Type B pancreatic cell (in vitro differentiated cells): ENCODE measurements around the gene MLIP. TPM values are rescaled to one million over a fixed set of nuclear protein-coding genes. Genes with fewer than 3 reads are reported as not detected.
A peak's percentile ranks its signal among the peaks of the same experiment; 100 is the strongest.

ENCODE experiments used
- DNase-seq: peaks from one replicate; pipeline ENCODE4 v3.0.0; 2021; ENCODE audit warnings: mixed read lengths; ENCODE audit not compliant: unreplicated experiment; ENCODE audit errors: extremely low spot score
- H3K27ac Mint-ChIP-seq: 2 replicates; pipeline ENCODE4 v1.8.0; 2021; ENCODE audit warnings: mild to moderate bottlenecking, mixed read lengths
- H3K27me3 Mint-ChIP-seq: 2 replicates; pipeline ENCODE4 v1.8.0; 2021; ENCODE audit warnings: mixed read lengths
- H3K36me3 Mint-ChIP-seq: 2 replicates; pipeline ENCODE4 v1.8.0; 2021; ENCODE audit warnings: mixed read lengths
- H3K4me1 Mint-ChIP-seq: one replicate; pipeline ENCODE4 v1.8.0; 2021; ENCODE audit warnings: mixed read lengths; ENCODE audit not compliant: unreplicated experiment
- H3K4me3 Mint-ChIP-seq: 2 replicates; pipeline ENCODE4 v1.8.0; 2021; ENCODE audit warnings: mild to moderate bottlenecking, mixed read lengths
- H3K9me3 Mint-ChIP-seq: 2 replicates; pipeline ENCODE4 v1.8.0; 2021; ENCODE audit warnings: mixed read lengths
- CTCF ChIP-seq: fragments of 200-600 bp; sonication (generic); conservative IDR thresholded peaks from 2 replicates; pipeline ENCODE4 v1.5.0; 2021; ENCODE audit warnings: antibody characterized with exemption, mild to moderate bottlenecking
- total RNA-seq: library from RNA; stranded (reverse); gene quantifications from 2 replicates; pipeline ENCODE4 v1.2.1, GENCODE V29; 2021; ENCODE audit warnings: low replicate concordance

MLIP gene
- total RNA-seq, 1 donor from 2014 or later = 0.43 TPM

GRCh38 chr6:54264581-54265272, 153.5 kb downstream of the MLIP start:
- no peak overlapping the region for H3K4me3 Mint-ChIP-seq
- H3K27me3 Mint-ChIP-seq = peaks cover 7% of the 10 kb centered on the region
- TF ChIP-seq CTCF = no peak
- DNase-seq = no peak
- H3K27ac Mint-ChIP-seq = no peak overlapping the region
- no peaks in the 10 kb centered on the region for H3K36me3 Mint-ChIP-seq
- H3K4me1 Mint-ChIP-seq = no peaks in the 10 kb centered on the region
- H3K9me3 Mint-ChIP-seq = no peaks in the 10 kb centered on the region

DNA sequence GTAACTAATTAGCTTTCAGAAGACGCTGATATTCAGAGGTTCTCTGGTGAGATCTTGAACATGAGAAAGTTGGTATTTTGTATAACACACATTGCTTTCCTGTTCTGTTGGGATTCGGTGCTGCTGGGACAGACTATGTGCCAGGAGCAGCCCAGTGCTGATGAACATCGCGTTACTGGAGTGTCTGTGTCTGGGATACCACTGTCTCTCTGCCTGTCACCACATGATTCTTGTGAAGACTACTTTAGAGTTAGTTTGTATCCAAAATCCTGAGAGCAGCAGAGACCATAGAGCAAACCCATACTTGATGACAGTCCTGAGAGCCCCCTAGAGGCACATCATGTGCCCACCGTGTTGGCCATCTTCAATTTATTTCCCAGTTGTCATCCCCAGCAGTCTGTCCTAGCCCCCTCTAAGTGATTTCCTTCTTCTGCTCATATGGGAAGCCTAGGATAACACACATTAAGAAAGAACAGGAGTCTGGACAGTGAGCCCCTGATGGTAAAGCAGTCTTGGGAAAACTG, 155.2 kb downstream of the MLIP start:
- Mint-ChIP-seq H3K27me3 (peaks cover 9% of the 10 kb centered on the region), H3K27ac (no peak overlapping the region), H3K36me3 (no peaks in the 10 kb centered on the region), H3K4me1 (no peaks in the 10 kb centered on the region), H3K9me3 (no peaks in the 10 kb centered on the region), H3K4me3 (no peak overlapping the region)
- no peak for DNase-seq
- TF ChIP-seq CTCF = no peak

GRCh38 chr6:54267798-54268197, 156.6 kb downstream of the MLIP start:
- Mint-ChIP-seq H3K4me3 (no peak overlapping the region), H3K27ac (no peak overlapping the region), H3K9me3 (no peaks in the 10 kb centered on the region), H3K27me3 (peaks cover 12% of the 10 kb centered on the region), H3K36me3 (no peaks in the 10 kb centered on the region), H3K4me1 (no peaks in the 10 kb centered on the region)
- DNase-seq = no peak
- peak; percentile 75 for TF ChIP-seq CTCF

- no peak for TF ChIP-seq CTCF
- no peak for DNase-seq
- Mint-ChIP-seq H3K27me3 (peaks cover 11% of the 10 kb centered on the region), H3K36me3 (no peaks in the 10 kb centered on the region), H3K4me1 (no peaks in the 10 kb centered on the region), H3K27ac (no peak overlapping the region), H3K9me3 (no peaks in the 10 kb centered on the region), H3K4me3 (no peak overlapping the region)
These were observed 162.1 kb downstream of the MLIP start for GRCh38 chr6:54273214-54273820.

DNA sequence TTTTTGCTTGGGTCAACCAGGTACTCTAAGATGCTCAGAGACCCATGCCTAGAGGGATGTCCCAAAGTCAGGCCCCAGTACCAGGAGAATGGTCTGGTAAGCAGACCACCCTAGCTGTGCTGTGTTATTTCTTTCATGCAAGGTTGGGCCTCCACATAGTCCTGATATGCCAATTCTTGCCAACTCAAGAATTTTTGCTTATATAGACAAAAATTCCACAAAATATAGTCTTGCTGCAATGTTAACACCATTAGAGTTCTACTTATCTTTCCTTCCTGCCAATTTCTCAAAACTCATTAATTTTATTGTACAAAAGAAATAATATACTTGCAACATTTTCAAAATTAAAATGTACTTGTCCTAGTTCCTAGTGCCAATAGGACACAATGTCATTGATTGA, 163.1 kb downstream of the MLIP start:
- DNase-seq = no peak
- no peaks in the 10 kb centered on the region for H3K9me3 Mint-ChIP-seq
- no peak overlapping the region for H3K27ac Mint-ChIP-seq
- TF ChIP-seq CTCF = no peak
- no peak overlapping the region for H3K4me3 Mint-ChIP-seq
- no peaks in the 10 kb centered on the region for H3K36me3 Mint-ChIP-seq
- peaks cover 8% of the 10 kb centered on the region for H3K27me3 Mint-ChIP-seq
- no peaks in the 10 kb centered on the region for H3K4me1 Mint-ChIP-seq
